Activated CD4-positive, alpha-beta T cell treated with anti-CD3 and anti-CD28 coated beads, Interleukin-2, Interleukin-4, amounts not matched to agents 100 ng/mL and 50 ng/mL, durations not matched to agents 16 hours and 8 hours (primary cell): Measurements from ENCODE around the gene UBTF.
A peak's percentile ranks its signal among the peaks of the same experiment; 100 is the strongest.

Source experiments
- DNase-seq: peaks from one replicate; pipeline ENCODE4 v3.0.0-alpha.2; 2020; ENCODE audit warnings: low spot score

UBTF gene

GRCh38 chr17:44219616-44220212, at the start of gene UBTF:
Gene UBTF (minus strand): TSS chr17:44219675. CDS start chr17:44218229, 1,446 bp downstream.
- DNase-seq, result peak; percentile 57

GRCh38 chr17:44268709-44269534, 49.4 kb upstream of the UBTF start:
- DNase-seq, result no peak

- DNase-seq, result no peak
Observed at GRCh38 chr17:44267818-44268490, 48.5 kb upstream of the UBTF start, which contains the start of gene SLC4A1. Gene SLC4A1 (minus strand): TSS chr17:44268135. CDS start chr17:44262866, 5,269 bp downstream.

- no peak for DNase-seq
Observed at GRCh38 chr17:44267165-44267455, 47.6 kb upstream of the UBTF start.

- no peak for DNase-seq
Observed at GRCh38 chr17:44266402-44267164, 47.1 kb upstream of the UBTF start.

GRCh38 chr17:44263345-44263902, 43.9 kb upstream of the UBTF start:
- DNase-seq, result no peak

- no peak for DNase-seq
Observed at GRCh38 chr17:44262654-44263225, 43.3 kb upstream of the UBTF start.

- no peak for DNase-seq
Observed at GRCh38 chr17:44260296-44260695, 40.8 kb upstream of the UBTF start.

GRCh38 chr17:44258811-44259351, 39.4 kb upstream of the UBTF start:
- DNase-seq, result no peak

- no peak for DNase-seq
Observed at GRCh38 chr17:44257815-44258760, 38.6 kb upstream of the UBTF start.

GRCh38 chr17:44256671-44257070, 37.2 kb upstream of the UBTF start:
- DNase-seq, result no peak

GRCh38 chr17:44255915-44256314, 36.4 kb upstream of the UBTF start:
- no peak for DNase-seq

GRCh38 chr17:44254361-44255095, 35.1 kb upstream of the UBTF start:
- DNase-seq, result no peak

GRCh38 chr17:44253006-44253405, 33.5 kb upstream of the UBTF start:
- DNase-seq, result no peak

- no peak for DNase-seq
Observed at GRCh38 chr17:44251062-44251461, 31.6 kb upstream of the UBTF start.

- DNase-seq, result no peak
Observed at GRCh38 chr17:44249501-44250246, 30.2 kb upstream of the UBTF start.

GRCh38 chr17:44247876-44248736, 28.6 kb upstream of the UBTF start:
- no peak for DNase-seq

- DNase-seq, result no peak
Observed at GRCh38 chr17:44247440-44247841, 28.0 kb upstream of the UBTF start.
